Stimulated activated CD4-positive, alpha-beta T cell treated with anti-CD3 and anti-CD28 coated beads, Interleukin-1b, Interleukin-23, amount 100 ng/mL, for 1 hour (primary cell): Measurements from ENCODE around the gene OSBPL10.

Experiments used
- DNase-seq, 2 donors: peaks; one replicate each; pipeline ENCODE4 v3.0.0-alpha.2; 2020; ENCODE audit warnings: low read depth in 2 of 2

OSBPL10 gene

GRCh38 chr3:31615071-31615875, 365.8 kb downstream of the OSBPL10 start:
- no peak for DNase-seq

DNA sequence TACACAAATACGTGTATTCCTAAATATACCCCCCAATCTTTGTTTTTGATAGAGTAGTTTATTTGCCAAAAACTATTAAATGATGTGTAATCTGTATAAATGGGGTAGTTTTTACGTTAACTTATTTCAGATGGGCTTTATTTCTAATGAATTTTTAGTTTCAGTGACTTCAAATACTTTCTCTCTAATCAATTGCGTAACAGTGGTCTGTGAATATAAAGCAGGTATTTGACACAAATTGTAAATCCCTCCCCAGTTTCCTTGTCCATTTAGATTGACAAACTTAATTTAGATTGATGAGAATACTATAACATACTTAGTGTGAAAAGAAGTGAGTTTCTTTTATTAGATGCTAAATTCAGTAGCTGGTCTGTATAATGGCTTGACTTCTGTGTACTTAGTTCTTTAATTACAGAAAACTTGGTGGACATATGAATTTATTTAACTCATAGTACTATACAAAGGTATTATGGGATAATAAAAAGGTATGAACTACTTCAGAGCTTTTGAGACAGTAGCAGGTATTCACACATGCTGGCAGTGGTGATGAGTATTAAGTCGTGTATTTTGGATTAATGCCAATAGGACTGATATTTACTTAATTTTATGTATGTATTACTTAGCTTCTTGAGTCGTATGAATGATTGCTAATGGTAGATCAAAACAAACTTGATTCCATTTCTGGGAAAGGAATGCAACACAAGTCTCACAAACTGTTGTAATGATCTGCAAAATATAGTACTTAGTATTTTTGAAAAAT, 366.7 kb downstream of the OSBPL10 start:
- DNase-seq, result no peak

DNA sequence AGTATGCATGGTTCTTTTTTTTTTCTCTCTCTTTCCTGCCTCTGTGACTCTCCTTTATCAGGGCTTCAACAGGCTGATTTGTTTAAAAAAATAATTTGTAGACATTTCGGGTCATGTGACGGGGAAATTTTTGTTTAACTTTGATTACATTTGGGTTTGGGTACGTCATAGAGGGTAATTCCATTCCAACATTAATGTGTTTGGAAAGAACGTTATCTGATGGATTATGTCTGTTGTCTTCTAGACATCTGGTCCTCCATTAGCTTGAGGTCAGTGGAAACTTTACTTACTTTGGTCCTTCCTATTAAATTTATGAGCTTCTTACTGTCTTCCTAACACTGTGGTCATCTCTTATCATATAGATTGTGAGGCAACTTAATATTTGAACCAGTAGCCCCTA, 367.4 kb downstream of the OSBPL10 start:
- DNase-seq, result no peak

DNA sequence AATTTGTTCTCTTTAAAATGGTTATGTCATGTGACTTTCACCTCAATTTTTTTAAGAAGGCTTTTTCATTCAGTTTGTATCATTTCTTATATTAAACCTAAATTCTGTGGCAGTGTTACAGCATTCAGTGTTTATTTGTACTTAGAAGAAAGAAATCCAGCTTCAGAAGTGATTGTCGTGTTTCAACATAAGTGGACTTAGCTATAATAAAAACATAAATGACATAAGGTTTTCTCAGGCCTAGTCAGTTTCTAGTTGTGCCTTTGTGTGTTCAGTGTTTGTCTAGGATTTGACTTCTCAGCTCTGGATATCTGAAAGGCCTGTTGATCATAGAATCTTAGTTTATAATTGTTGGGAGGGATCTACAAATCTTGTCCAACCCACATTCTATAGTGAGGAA, 367.9 kb downstream of the OSBPL10 start:
- no peak for DNase-seq
